Lung (tissue), 12 donors: ENCODE measurements around the gene DUSP3. TPM values are rescaled to one million over a fixed set of nuclear protein-coding genes. Genes with fewer than 3 reads are reported as not detected.

ENCODE experiments used
- ATAC-seq: fragments of 200-7000 bp; cut with Tn5 transposase; one replicate; pipeline ENCODE4 v1.9.1; 2020; ENCODE audit warnings: moderate number of reproducible peaks; ENCODE audit not compliant: insufficient read depth, low FRiP score
- DNase-seq, 3 donors: peaks; one replicate each; pipeline ENCODE4 v3.0.0-alpha.2; 2013 to 2017
- H3K27ac ChIP-seq, 2 donors: one replicate each; pipeline ENCODE4 v1.5.1; 2013; ENCODE audit warnings: mild to moderate bottlenecking in 2 of 2, moderate library complexity in 2 of 2, control low read depth in 1 of 2, inconsistent platforms in 1 of 2, low read depth in 1 of 2, low read length in 1 of 2
- H3K27me3 ChIP-seq, 3 donors: one replicate each; pipeline ENCODE4 v1.5.1; 2013; ENCODE audit warnings: low read length in 2 of 3; ENCODE audit not compliant: control insufficient read depth in 3 of 3, insufficient read depth in 3 of 3
- H3K36me3 ChIP-seq, 4 donors: one replicate each; pipeline ENCODE4 v1.5.1; 2013; ENCODE audit warnings: low read length in 4 of 4, mild to moderate bottlenecking in 1 of 4, moderate library complexity in 1 of 4; ENCODE audit not compliant: control insufficient read depth in 4 of 4, insufficient read depth in 4 of 4
- H3K4me1 ChIP-seq, 5 donors: one replicate each; pipeline ENCODE4 v1.5.1; 2013; ENCODE audit warnings: low read length in 5 of 5, mild to moderate bottlenecking in 2 of 5, moderate library complexity in 1 of 5; ENCODE audit not compliant: control insufficient read depth in 5 of 5, insufficient read depth in 5 of 5
- H3K4me3 ChIP-seq: one replicate; pipeline ENCODE4 v1.5.1; 2013; ENCODE audit warnings: mild to moderate bottlenecking, control low read depth, moderate library complexity
- H3K9ac ChIP-seq, 2 donors: one replicate each; pipeline ENCODE4 v1.5.1; 2013; ENCODE audit warnings: low read length in 2 of 2, control low read depth in 1 of 2; ENCODE audit not compliant: insufficient read depth in 1 of 2
- H3K9me3 ChIP-seq, 4 donors: one replicate each; pipeline ENCODE4 v1.5.1; 2013; ENCODE audit warnings: low read length in 3 of 4, mild to moderate bottlenecking in 1 of 4, moderate library complexity in 1 of 4; ENCODE audit not compliant: control insufficient read depth in 4 of 4, insufficient read depth in 3 of 4
- CTCF ChIP-seq: IDR thresholded peaks from 2 replicates; pipeline ENCODE4 v1.5.1; 2012; ENCODE audit warnings: mild to moderate bottlenecking; ENCODE audit errors: control extremely low read depth, extremely low read depth
- WGBS, 2 donors: extraction: QIAGEN DNeasy Blood & Tissue Kit; methylation state at CpG; one replicate each; pipeline ENCODE4 v1.1.7; 2013; 5-methylcytosine and 5-hydroxymethylcytosine counted together
- polyA plus RNA-seq, 2 donors: library from polyadenylated mRNA; stranded (reverse); fragments of 200-250 nt; gene quantifications; one replicate each; pipeline ENCODE4 v1.2.1, GENCODE V29; 2013
- total RNA-seq, 2 donors: library from RNA; depleted of rRNA in 1 of 2; stranded (reverse); fragments of >200 nt in 1 of 2; gene quantifications; one replicate each; pipeline ENCODE4 v1.2.1, GENCODE V29; 2014 to 2021
- donor health status: control.
- donor health status: control.
- donor health status: Bipolar disorder and iron deficiency.
- donor health status: healthy.
- donor health status: DM: yes; HTN: yes; CAD: no.

Gene DUSP3
- total and polyA plus RNA-seq, 4 donors: 49.6 to 86.3 (median 66.5) TPM

GRCh38 chr17:43825567-43825966 is 46.8 kb upstream of the DUSP3 start:
- Histone ChIP-seq H3K9ac (no peak overlapping the region), H3K4me1 (peaks cover 0 to 17% (median 0%) of the 10 kb centered on the region in 5 donors), H3K36me3 (peaks cover 0 to 22% (median 6%) of the 10 kb centered on the region in 4 donors), H3K4me3 (no peak overlapping the region), H3K9me3 (no peaks in the 10 kb centered on the region), H3K27ac (peak overlapping the region in 1 of 2 donors; percentile 88), H3K27me3 (no peaks in the 10 kb centered on the region)
- no peak for ATAC-seq
- 93 to 95% methylated on average over 12 of the region's 12 CpGs for WGBS, 2 donors
- no peak for TF ChIP-seq CTCF
- no peak for DNase-seq

GRCh38 chr17:43823350-43824084 is 44.7 kb upstream of the DUSP3 start:
- 66 to 83% methylated on average over 10 of the region's 10 CpGs for WGBS, 2 donors
- ATAC-seq (no peak), DNase-seq (peak in 1 of 3 donors; percentile 6)
- H3K4me3 ChIP-seq: no peak overlapping the region
- TF ChIP-seq CTCF: no peak
- H3K27ac ChIP-seq: peak overlapping the region; percentile 79 to 88
- H3K9ac ChIP-seq: no peak overlapping the region
- H3K27me3 ChIP-seq: no peaks in the 10 kb centered on the region
- peaks cover 0 to 16% (median 7%) of the 10 kb centered on the region in 4 donors for H3K36me3 ChIP-seq
- H3K4me1 ChIP-seq: peaks cover 0 to 12% (median 0%) of the 10 kb centered on the region in 5 donors
- no peaks in the 10 kb centered on the region for H3K9me3 ChIP-seq

GRCh38 chr17:43822570-43823190 is 43.9 kb upstream of the DUSP3 start:
- DNase-seq (no peak), ATAC-seq (no peak)
- no peaks in the 10 kb centered on the region for H3K9me3 ChIP-seq
- WGBS, 2 donors: 81 to 85% methylated on average over 5 of the region's 5 CpGs
- no peak overlapping the region for H3K4me3 ChIP-seq
- H3K27me3 ChIP-seq: no peaks in the 10 kb centered on the region
- peaks cover 0 to 12% (median 0%) of the 10 kb centered on the region in 5 donors for H3K4me1 ChIP-seq
- no peak overlapping the region for H3K9ac ChIP-seq
- H3K27ac ChIP-seq: peak overlapping the region; percentile 77 to 79
- TF ChIP-seq CTCF: no peak
- peaks cover 0 to 14% (median 5%) of the 10 kb centered on the region in 4 donors for H3K36me3 ChIP-seq
